C4-2B (cell line): Measurements from ENCODE around the gene GNAT2.

Experiments used
- ZFX ChIP-seq: fragments of 450-650 bp; IDR thresholded peaks from 2 replicates; pipeline ENCODE4 v1.6.1; 2017
- TF ChIP-seq, protein P1 (sequence below): fragments of 450-650 bp; conservative IDR thresholded peaks from 2 replicates; pipeline ENCODE4 v1.5.1; 2017; ENCODE audit warnings: mild to moderate bottlenecking

DNA sequence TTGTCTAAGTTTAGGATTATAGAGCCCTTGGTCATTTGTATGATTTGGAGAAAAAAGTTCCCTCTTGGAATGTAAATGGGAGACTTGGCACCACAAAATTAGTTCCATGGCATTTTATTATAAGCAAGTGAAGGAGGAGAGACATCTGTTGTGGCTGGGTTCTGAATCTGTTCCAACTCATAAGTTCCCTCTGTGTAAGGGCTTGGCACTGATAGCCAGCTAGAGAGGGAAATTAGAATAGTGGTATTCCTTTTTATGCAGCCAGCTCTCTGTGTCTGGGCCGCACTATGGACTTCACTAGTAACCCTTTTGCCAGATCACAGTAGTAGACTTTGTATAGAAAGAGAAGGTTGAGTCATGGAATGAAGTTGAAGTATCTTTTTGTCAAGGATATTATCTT lies 39.9 kb downstream of the GNAT2 start:
- TF ChIP-seq, protein P1, sequence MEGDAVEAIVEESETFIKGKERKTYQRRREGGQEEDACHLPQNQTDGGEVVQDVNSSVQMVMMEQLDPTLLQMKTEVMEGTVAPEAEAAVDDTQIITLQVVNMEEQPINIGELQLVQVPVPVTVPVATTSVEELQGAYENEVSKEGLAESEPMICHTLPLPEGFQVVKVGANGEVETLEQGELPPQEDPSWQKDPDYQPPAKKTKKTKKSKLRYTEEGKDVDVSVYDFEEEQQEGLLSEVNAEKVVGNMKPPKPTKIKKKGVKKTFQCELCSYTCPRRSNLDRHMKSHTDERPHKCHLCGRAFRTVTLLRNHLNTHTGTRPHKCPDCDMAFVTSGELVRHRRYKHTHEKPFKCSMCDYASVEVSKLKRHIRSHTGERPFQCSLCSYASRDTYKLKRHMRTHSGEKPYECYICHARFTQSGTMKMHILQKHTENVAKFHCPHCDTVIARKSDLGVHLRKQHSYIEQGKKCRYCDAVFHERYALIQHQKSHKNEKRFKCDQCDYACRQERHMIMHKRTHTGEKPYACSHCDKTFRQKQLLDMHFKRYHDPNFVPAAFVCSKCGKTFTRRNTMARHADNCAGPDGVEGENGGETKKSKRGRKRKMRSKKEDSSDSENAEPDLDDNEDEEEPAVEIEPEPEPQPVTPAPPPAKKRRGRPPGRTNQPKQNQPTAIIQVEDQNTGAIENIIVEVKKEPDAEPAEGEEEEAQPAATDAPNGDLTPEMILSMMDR: no peak
- no peak for TF ChIP-seq ZFX
